ENCODE data around the gene IGFL1. TPM values are rescaled to one million over a fixed set of nuclear protein-coding genes. Genes with fewer than 3 reads are reported as not detected.
A peak's percentile ranks its signal among the peaks of the same experiment; 100 is the strongest.

IGFL1 gene
- total and polyA plus RNA-seq, 10 of the 15 experiments (the other 5 are each of a cell fraction or from before 2014, with no cell fraction given), result not detected

DNA sequence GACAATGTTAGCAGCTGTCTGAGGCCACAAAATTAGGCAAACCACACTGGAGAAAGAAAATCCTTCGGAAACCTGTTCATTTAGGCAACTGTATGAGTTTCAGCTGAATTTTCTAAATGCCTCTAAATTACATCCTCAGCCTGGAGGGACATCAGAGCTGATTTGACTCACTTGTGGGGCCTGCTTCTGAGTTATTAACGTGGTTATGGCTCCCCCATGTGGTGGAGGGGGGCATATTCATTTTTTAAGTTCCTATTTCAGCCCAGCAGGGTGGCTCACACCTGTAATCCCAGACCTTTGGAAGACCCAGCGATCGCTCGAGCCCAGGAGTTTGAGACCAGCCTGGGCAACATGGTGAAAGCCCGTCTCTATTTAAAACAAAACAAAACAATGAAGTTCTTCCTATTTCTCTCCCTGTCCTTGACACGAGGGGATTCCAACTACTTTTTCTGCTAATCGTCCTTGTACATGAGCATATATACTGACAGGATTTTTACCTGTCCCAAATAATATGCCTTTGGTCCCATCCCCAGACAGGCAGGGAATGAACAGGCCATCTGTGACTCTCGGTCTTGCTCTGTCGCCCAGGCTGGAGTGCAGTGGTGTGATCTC, 35.8 kb downstream of the IGFL1 start:
- H3K4me2 ChIP-seq (ENCODE audit: control insufficient read depth, insufficient read depth), result no peak overlapping the region
- peaks cover 5% of the 10 kb centered on the region; the same call in 1 of the 2 replicates for H3K4me1 ChIP-seq (ENCODE audit: control insufficient read depth, insufficient read depth, low read length)
- DNase-seq (ENCODE audit: low read depth, low spot score) (peak; percentile 33), FAIRE-seq (peak; percentile 87), ATAC-seq (peak; percentile 83)
- in situ Hi-C loops (cut with MboI), result loop anchor here (5.0 kb wide), 2 partner anchors 183 to 238 kb away; no protein-coding TSS in a partner anchor
- no peak overlapping the region for H3K9ac ChIP-seq (ENCODE audit: control insufficient read depth, insufficient read depth, low read length)
- RAD21 ChIA-PET (ENCODE audit: unreplicated experiment), result interaction anchor here (0.6 to 3.5 kb wide), 7 partner anchors 74 to 237 kb away, joined by 3 to 23 read pairs (median 5); no protein-coding TSS in a partner anchor
- POLR2A ChIA-PET, result no interaction called here
- CTCF ChIA-PET, result interaction anchor here (0.6 to 7.6 kb wide), 19 partner anchors 11 to 1598 kb away, joined by 3 to 105 read pairs (median 3); no protein-coding TSS in a partner anchor
- no peaks in the 10 kb centered on the region for H3K36me3 ChIP-seq (ENCODE audit: control insufficient read depth in 2 of 2, insufficient read depth in 2 of 2, low read length in 1 of 2)
- SMC1A ChIA-PET (ENCODE audit: uncharacterized antibody, unreplicated experiment), result interaction anchor here (0.6 to 4.5 kb wide), 13 partner anchors 12 to 241 kb away, joined by 3 to 34 read pairs (median 3); no protein-coding TSS in a partner anchor
- H3K27ac ChIP-seq (ENCODE audit: control insufficient read depth, insufficient read depth), result no peak overlapping the region
- no peak overlapping the region for H3K4me3 ChIP-seq
- no peaks in the 10 kb centered on the region for H3K9me3 ChIP-seq (replicated peaks; ENCODE audit: control insufficient read depth, insufficient read depth, low read length)
- H4K20me1 ChIP-seq (ENCODE audit: control insufficient read depth, insufficient read depth), result no peaks in the 10 kb centered on the region
- WGBS (ENCODE audit: insufficient coverage, insufficient replicate concordance, low lambda C conversion rate, missing lambda C conversion rate), result 12% methylated on average over 10 of the region's 10 CpGs
- no TSS peak for BruUV-seq (replicated peaks)
- H3K79me2 ChIP-seq (ENCODE audit: control insufficient read depth, insufficient read depth, low read length), result no peaks in the 10 kb centered on the region
- intact Hi-C loops (cut with micrococcal nuclease; ENCODE audit: unreplicated experiment), result loop anchor here (1.0 kb wide), 3 partner anchors 183 to 236 kb away; no protein-coding TSS in a partner anchor
- no peak overlapping the region for H2AFZ ChIP-seq (ENCODE audit: control insufficient read depth, low read depth, low read length)
- H3K27me3 ChIP-seq (replicated peaks in 1 of 2; ENCODE audit: control insufficient read depth in 2 of 2, insufficient read depth in 2 of 2, low read length in 1 of 2), result peaks cover 0 to 3% of the 10 kb centered on the region in 2 experiments; a peak in 2 of 4 replicates
- TF ChIP-seq CUX1 (IDR thresholded peaks at IDR 0.05; ENCODE audit: insufficient replicate concordance, low read depth, low read length), result no peak
- TF ChIP-seq YY1 (IDR thresholded peaks at IDR 0.05; ENCODE audit: low read depth, low read length), result 0 out of 2 replicates have a peak, but pooled peaks have one; percentile 20
- TF ChIP-seq SUPT20H (IDR thresholded peaks at IDR 0.05; ENCODE audit: borderline replicate concordance, control insufficient read depth, low read depth, low read length), result no peak
- no peak for TF ChIP-seq NR2C2 (IDR thresholded peaks at IDR 0.05; ENCODE audit: borderline replicate concordance, control insufficient read depth, insufficient read length, low read depth)
- TF ChIP-seq, protein P1, sequence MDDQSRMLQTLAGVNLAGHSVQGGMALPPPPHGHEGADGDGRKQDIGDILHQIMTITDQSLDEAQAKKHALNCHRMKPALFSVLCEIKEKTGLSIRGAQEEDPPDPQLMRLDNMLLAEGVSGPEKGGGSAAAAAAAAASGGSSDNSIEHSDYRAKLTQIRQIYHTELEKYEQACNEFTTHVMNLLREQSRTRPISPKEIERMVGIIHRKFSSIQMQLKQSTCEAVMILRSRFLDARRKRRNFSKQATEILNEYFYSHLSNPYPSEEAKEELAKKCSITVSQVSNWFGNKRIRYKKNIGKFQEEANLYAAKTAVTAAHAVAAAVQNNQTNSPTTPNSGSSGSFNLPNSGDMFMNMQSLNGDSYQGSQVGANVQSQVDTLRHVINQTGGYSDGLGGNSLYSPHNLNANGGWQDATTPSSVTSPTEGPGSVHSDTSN (IDR thresholded peaks at IDR 0.05; ENCODE audit: insufficient replicate concordance, low read depth, low read length), result no peak
- TF ChIP-seq RAD21 (IDR thresholded peaks at IDR 0.05; ENCODE audit: insufficient read depth, low read depth, low read length), result peak; percentile 89
- TF ChIP-seq SREBF2 (IDR thresholded peaks at IDR 0.05; ENCODE audit: low read length), result no peak
- peak; percentile 46 for TF ChIP-seq JUNB (IDR thresholded peaks at IDR 0.05)
- TF ChIP-seq, protein P2, sequence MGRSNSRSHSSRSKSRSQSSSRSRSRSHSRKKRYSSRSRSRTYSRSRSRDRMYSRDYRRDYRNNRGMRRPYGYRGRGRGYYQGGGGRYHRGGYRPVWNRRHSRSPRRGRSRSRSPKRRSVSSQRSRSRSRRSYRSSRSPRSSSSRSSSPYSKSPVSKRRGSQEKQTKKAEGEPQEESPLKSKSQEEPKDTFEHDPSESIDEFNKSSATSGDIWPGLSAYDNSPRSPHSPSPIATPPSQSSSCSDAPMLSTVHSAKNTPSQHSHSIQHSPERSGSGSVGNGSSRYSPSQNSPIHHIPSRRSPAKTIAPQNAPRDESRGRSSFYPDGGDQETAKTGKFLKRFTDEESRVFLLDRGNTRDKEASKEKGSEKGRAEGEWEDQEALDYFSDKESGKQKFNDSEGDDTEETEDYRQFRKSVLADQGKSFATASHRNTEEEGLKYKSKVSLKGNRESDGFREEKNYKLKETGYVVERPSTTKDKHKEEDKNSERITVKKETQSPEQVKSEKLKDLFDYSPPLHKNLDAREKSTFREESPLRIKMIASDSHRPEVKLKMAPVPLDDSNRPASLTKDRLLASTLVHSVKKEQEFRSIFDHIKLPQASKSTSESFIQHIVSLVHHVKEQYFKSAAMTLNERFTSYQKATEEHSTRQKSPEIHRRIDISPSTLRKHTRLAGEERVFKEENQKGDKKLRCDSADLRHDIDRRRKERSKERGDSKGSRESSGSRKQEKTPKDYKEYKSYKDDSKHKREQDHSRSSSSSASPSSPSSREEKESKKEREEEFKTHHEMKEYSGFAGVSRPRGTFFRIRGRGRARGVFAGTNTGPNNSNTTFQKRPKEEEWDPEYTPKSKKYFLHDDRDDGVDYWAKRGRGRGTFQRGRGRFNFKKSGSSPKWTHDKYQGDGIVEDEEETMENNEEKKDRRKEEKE (IDR thresholded peaks at IDR 0.05), result no peak
- TF ChIP-seq CREB1 (IDR thresholded peaks at IDR 0.05; ENCODE audit: low read depth), result no peak

Data from GM12878 (cell line).